ENCODE measurements around the gene MX1.

The MX1 gene

DNA sequence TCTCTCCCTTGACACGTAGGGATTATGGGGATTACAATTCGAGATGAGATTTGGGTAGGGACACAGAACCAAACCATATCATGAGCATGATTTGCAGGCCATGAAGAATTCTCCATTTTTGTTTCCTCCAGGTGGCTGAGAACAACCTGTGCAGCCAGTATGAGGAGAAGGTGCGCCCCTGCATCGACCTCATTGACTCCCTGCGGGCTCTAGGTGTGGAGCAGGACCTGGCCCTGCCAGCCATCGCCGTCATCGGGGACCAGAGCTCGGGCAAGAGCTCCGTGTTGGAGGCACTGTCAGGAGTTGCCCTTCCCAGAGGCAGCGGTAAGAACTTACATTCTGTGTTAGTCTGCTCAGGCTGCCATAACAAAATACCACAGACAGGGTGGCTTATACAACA lies 9.7 kb downstream of the MX1 start:
- DNase-seq: no peak

DNA sequence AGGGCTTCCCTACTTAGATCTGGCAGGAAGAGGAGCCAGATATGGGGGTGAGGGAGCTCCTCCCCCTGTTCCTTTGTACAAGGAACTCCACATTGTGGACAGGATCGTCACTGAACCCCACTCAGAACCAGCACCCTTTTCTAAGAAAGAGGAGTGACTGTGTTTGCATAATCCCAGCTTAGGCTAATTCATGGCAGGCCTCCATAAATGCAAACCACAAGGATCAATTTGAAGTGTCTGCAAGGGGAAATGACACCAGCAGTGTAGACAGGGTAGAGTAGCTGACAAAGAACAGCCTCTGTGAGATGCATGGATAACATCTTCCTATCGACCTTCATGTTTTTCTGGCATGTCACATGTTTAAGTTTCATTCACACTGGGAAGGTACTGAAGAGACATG lies 11.7 kb downstream of the MX1 start:
- DNase-seq: no peak

DNA sequence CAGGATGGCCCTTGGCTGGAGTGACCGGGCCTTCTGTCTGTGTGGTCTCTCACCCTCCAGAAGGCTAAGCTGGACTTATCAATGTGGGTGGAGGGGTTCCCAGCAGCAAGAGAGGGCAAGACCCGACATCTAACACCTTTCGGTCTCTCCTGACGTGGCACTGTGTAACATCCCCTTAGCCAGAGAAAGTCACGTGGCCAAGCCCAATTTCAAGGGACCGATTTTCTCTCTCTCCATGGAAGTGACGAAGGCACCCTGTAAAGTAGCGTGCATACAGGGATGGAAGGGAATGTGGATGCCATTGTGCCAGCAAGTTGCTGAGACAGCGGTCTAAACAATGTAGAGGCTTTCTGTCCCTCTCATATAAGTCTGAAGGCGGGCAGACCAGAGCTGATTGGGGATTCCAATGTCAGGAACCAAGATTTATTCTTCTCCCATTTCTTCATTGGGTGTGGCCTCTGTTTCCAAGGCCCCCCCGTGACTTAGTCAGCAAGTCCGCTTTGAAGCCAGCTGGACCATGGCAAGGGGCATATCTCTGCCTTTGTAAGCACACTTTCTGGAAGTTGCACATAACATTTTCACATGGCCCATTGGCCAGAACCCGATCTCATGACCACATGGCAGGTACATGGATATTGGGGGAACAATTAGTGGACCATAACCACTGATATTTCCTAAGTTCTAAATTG lies 12.5 kb downstream of the MX1 start:
- DNase-seq: no peak

DNA sequence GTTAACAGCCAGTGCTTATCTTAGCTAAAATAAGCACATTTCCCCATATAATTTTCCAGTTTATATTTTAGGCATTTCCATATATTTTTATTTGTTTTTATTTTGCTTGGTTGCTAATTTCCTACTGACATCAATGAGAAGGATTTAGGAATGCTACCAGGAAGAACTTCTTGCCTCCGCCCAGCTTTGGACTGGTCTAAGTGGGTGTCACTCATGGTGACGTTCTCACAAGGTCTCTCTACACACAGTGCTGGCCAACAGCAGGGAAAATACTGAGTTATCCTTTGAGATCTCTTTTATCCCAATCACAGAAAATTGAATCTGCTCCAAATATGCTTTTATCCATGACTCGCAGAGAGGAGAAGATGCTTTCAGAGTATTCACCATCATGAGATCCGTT lies 13.2 kb downstream of the MX1 start:
- no peak for DNase-seq

DNA sequence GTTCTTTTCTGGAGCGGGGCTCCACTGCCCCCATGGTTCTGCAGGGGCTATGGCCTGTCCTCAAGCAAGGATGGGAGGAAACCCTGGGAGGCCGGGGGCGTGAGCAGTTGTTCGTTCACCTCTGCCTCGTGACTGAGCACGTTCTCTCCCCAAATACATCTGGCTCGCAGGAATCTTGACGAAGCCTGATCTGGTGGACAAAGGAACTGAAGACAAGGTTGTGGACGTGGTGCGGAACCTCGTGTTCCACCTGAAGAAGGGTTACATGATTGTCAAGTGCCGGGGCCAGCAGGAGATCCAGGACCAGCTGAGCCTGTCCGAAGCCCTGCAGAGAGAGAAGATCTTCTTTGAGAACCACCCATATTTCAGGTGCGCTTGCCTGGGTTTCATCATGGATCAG lies 15.5 kb downstream of the MX1 start:
- DNase-seq: no peak

DNA sequence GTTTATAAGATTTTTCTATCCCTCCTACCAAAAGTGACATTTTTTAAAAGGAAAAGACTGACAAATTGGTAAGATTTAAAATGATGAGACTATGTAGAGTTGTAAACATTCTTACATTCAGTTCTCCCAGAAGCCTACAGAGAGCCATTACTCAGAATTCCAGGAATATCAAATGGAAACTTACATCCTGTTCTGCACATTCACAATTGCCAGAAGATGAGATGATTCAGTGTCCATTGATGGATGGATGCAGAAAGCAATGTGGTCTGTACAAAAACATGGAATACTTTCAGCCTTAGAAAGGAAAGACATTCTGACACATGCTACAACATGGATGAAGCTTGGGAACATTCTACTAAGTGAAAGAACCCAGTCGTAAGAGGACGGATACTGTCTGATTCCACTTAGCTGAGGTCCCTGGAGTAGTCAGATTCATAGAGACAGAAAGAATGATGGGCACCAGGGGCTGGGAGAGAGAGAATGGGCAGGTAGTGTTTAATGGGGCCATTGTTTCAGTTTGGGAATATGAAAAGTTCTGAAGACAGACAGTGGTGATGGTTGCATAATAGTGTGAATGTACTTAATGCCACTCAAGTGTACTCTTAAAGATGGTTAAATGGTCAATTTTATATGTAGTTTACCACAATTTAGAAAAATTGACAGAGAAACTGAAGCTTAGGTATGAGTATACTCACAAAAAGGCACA lies 16.6 kb downstream of the MX1 start:
- DNase-seq: no peak

DNA sequence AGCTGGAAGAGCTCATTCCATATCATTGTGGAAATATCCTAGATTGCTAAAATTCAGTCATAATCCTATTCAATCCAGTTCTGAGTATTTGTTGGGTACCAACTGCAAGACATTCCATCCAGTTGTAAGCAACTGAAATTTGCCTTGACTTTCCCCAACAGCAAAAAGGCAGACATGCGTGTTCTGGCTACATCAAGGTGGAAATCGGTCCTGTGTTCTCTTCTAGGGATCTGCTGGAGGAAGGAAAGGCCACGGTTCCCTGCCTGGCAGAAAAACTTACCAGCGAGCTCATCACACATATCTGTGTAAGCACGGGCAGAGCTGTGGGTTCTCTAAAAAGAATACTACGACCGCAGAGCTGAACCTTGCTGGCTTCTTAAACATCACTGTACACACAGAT lies 17.5 kb downstream of the MX1 start:
- no peak for DNase-seq

DNA sequence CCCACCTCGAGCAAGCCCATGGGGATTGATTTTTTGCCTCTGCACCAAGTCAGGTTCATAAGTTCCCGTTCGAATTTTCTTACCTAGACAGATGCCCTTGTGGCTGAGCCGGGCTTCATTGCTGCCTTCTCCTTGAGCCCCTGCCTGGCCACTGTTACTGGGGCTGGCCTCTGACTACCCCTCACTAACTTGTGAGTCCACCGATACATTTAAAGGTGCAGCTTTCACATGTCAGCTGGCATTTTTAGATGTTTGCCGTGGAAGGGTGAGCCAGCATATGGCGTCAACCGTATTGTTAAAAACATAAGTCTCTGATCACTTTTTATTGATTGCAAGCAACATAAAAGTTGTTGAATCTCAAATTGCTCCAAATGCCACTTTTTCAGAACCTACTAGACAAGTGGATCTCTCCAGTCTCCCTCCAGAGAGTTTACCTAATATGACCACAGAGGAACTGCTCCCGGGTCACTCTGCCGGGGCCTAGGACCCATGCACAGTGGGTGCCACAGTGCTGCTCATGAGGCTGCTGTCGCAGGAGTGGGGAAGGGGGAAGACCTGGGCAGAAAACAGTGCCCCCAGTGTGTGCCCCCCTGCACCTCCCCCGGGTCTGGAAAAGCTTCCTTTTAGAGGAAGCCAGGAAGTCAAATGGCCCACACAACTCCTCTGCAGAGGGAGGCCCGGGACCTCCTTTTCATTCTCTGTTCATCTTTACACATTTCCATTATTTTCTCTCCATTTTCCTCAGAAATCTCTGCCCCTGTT lies 18.8 kb downstream of the MX1 start:
- no peak for DNase-seq

DNA sequence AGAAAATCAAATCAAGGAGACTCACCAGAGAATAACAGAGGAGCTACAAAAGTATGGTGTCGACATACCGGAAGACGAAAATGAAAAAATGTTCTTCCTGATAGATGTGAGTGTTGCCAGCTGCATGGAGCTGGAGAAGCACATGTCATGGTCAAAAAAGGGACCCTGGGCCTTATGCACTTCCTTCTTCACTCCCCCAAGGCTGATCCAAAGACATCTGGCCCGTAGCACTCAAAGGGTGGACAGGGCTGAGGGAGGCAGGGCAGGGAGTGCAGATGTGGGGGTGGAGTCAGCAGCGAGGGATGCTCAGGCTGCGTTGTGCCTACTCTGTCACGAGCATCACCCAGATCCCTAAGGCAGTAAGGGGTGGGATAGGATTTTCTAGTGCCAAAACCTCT lies 19.4 kb downstream of the MX1 start:
- DNase-seq: no peak

DNA sequence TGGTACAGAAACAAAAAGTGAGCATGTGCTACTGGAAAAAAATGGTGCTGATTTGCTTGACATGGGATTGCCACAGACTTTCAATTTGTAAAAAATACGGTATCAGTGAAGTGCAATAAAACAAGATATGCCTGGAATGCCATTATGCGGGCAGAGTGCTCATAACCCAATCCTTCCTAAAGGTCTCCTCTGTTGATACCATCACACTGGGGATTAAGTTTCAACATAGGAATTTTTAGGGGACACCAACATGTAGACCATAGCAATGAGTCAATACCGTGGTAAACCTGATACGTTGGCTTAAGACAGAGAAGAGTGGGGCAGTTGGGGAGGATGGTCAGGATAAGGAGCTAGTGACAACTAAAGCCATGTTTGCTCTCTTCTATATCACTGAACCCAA lies 20.5 kb downstream of the MX1 start:
- no peak for DNase-seq

DNA sequence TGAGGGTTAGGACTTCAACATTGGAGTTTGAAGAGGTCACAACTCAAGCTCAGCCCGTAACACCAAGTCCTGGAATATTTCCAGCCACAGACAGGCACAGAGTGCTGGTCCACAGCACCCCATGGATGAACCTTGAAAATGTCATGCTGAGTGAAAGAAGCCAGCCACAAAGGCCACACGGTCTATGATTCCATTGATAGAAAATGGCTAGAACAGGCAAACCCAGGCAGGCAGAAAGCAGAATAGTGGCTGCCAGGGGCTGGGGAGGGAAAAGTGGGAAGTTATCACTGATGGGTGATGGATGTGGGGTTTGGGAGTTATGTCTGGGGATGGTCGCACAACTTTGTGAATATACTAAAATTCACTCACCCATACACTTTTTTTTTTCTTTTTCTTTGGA lies 21.3 kb downstream of the MX1 start:
- no peak for DNase-seq

DNA sequence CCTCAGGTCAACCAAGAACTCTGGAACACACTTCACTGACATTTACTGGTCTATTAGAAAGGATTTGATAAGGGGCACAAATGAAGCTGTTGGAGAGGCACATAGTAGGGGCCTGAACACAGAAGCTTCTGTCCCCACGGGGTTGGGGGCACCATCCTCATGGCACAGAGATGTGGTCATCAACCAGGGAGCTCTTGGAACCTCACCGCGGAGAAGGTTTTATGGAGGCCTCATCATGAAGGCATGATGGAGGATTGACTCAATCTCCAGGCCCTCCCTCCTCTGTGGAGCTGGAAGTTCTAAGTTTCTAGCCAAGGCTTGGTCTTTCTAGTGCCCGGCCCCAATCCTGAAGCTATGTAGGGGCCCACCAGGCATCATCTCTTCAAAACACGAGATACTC lies 23.6 kb downstream of the MX1 start:
- DNase-seq: no peak

DNA sequence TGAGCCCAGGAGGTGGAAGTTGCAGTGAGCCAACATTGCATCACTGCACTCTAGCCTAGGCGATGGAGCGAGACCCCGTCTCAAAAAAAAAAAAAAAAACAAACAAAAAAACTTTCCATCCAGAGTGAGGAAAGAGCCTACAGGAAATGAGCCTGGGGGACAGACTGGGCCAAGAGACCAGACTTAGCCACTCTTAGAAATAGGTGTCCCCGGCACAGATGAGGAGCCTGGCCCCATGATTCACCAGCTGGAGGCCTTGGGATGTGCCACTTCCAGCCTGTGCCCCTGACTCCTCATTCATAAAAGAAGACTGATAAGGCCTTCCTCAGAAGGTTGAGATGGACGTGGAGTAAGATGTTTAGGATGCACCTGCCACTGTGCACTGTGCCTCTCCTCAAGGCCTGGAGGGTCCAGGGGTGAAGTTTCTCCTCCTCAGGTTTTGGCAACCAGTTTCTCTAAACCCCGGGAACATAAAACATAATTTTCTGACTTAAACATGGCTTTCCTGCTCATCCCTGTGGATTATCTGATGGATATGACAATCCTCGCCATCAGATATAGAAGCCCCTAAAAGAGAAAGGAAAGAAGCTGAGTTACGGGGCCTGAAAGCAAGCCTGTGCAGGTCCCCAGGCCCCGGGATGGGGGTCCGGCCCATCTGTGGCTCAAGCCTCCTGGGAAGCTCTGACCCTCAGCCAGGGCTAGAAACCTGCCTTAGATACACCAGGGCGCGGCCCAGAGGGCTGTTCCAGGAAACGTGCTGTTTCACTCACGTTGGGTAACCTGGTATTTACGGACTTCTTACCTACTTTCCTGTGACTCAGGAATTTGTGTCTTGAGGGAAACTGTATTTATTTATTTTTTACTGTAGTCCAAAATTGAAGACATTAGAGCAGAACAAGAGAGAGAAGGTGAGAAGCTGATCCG lies 26.0 kb downstream of the MX1 start:
- DNase-seq: no peak

DNA sequence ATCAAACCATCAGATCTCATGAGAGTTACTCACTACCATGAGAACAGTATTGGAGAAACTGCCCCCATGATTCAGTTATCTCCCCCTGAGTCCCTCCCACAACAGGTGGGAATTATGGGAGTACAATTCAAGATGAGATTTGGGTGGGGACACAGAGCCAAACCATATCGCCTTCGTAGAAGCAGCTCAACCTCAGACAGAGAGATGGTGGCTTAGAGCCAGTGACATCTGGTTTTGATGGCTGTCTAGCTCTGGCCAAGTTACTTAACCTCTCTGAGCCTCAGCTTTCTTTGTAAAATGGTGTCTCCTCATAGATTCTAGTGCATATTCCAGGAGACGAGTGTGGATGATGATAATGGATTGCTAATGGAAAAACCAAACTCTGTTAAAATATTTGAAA lies 27.2 kb downstream of the MX1 start:
- no peak for DNase-seq

DNA sequence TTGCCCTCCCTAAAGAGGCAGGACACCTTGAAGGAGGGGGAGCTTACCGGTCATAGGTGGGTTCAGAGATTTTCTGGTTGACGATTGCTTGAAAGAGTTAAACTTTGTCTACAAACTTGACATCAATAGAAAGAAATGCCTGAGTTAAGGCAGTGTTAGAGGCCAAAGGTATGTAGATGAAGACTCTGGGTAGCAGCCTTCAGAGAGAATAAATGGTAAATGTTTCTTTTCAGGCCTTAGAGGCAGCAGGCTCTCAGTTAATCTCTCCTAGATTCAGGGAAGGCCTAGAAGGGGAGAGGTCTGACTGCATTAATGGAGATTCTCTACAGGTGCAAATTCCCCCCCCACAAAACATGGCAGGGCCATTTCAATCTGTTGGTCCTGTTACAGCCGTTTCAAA lies 27.7 kb downstream of the MX1 start:
- no peak for DNase-seq

DNA sequence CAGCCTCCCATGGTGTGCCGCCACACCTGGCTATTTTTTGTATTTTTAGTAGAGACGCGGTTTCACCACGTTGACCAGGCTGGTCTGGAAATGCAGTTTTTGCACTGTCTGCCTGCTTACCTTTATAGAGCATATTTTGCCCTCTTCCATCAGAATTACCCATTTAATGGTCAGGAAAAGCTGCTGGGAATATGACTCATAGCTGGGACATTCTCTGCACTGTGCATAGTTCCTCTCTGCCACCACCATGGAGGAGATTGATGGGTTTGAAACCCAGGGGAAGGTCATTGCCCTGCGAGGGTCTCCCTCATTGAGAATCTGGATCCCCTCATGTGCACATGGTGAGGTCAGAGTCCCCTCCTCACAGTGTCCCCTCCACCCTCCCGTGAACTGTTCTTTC lies 32.1 kb downstream of the MX1 start:
- DNase-seq: no peak

DNA sequence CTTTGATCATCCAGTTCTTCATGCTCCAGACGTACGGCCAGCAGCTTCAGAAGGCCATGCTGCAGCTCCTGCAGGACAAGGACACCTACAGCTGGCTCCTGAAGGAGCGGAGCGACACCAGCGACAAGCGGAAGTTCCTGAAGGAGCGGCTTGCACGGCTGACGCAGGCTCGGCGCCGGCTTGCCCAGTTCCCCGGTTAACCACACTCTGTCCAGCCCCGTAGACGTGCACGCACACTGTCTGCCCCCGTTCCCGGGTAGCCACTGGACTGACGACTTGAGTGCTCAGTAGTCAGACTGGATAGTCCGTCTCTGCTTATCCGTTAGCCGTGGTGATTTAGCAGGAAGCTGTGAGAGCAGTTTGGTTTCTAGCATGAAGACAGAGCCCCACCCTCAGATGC lies 32.5 kb downstream of the MX1 start:
- no peak for DNase-seq

DNA sequence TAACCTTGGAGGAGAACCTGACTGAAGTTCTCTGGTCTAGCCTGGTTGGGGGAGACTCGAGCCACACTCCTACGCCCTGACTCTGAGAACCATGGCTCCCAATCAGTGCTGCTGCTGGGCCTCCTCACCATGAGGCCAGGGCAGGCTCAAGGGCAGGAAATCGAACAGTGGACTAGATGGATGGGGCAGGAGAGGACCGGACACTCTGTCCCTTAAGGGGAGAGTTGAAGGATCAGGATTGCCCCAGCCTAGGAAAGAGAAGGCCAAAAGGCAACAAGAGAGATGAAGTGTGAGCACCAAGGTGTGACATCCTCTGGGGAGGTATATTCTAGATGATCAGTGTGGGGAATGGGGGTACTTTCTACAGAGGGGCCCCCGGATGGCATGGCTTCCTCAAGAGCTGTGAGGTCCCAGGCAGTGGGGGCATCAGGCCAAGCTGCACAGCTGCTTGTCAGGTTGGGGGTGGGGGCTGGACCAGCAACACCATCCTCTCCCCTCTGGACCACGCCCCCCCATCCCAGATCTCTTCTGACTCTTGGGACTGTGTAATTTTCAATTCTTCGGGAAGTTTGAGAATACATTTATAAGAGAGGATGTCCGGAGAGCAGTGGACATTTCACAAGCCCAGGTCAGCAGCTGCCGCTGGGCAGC lies 34.0 kb downstream of the MX1 start:
- DNase-seq: no peak

DNA sequence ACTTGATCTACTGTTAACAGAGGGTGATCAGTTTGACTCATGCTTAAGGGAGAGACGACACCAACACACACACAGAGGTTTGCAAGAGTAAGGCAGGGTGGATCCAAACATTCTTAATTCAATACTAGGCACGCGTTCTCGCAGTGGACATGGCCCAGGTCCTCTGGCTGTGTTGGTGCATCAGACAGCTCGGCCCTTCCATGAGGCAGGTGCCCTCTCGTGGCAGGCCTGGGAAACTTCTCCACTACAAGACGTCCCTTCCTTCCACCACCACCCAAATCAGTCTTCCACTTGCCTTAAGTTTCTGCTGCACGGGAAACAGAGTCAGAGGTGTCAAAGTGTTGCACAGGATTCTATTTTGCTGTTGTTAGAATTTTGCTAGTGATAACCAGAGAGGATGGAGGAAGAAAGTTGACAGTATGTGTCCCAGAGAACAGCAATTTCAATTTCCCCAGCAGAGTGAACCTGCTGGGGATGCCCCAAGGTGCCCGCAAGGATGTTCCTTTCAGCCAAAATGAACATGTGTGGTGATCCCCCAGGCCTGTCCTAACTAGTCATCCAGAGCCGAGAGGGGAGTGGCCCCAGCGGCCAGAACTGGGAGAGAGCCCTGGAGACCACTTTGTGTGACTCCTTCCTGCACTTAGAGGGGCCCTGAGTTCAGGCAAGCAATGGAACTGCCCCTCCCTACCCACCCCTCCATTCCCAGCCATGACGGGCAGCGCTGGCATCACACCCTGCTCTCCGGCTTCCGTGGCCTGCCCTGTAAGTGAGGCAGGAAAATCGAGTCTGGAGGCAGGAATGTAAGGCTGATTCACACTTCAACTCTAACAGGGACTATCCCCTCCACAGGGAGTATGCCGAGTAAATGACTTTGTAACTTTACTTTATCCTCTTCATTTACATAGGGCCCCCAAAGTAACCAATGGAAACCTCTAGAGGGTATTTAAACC lies 34.8 kb downstream of the MX1 start:
- DNase-seq: peak; percentile 45

DNA sequence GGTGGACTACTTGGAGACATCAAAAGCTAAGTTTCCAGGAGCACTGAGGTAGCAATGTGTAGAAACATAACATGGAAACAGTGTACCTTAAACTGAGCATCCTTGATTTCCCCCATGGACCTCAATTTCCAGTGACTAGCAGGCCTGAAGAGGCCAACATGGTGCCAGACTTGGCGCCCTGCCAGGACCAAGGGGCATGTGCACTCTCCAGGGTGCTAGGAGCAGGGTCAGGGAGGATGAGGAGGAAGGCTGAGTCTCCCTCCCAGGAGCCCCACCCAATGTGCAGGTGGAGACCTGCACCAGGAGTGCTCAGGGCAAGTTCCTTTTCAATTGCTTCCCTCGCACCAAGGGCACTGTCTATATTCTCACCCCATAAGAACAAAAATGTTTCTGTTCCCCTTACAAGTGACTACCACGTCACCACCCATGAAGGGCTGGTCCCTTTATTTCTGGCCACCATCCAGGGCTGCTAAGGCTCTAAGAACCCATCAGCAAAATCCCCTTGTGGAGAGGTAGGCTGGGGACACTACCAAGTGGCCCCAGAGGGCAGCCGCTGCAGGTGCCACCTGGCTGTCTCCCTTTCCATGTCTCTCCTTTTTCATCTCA lies 39.2 kb downstream of the MX1 start:
- DNase-seq: no peak

Measured in T-helper 9 cell (primary cell).